ENCODE results near the gene UBASH3B.
"Not testable (repeated sequence)": the region's sequence is repeated elsewhere in the genome, so short reads cannot be mapped to it uniquely, and the experiment has no call there.

Gene UBASH3B

GRCh38 chr11:122813176-122813893 lies 157.8 kb downstream of the UBASH3B start:
- DNase-seq (ENCODE audit: low spot score): no peak

GRCh38 chr11:122813894-122814270 lies 158.4 kb downstream of the UBASH3B start:
- no peak for DNase-seq (ENCODE audit: low spot score)

- DNase-seq (ENCODE audit: low spot score): no peak
These were observed 158.9 kb downstream of the UBASH3B start for GRCh38 chr11:122814401-122814800.

- no peak for DNase-seq (ENCODE audit: low spot score)
These were observed 160.4 kb downstream of the UBASH3B start for GRCh38 chr11:122815900-122816299.

- DNase-seq (ENCODE audit: low spot score): peak; percentile 89
These were observed 161.4 kb downstream of the UBASH3B start for GRCh38 chr11:122816761-122817520.

- DNase-seq (ENCODE audit: low spot score): no peak
These were observed 164.6 kb downstream of the UBASH3B start for GRCh38 chr11:122820158-122820557.

- DNase-seq (ENCODE audit: low spot score): no peak
These were observed 165.6 kb downstream of the UBASH3B start for GRCh38 chr11:122821169-122821568.

- no peak for DNase-seq (ENCODE audit: low spot score)
These were observed 166.7 kb downstream of the UBASH3B start for GRCh38 chr11:122822241-122822640.

GRCh38 chr11:122823564-122823963 lies 168.0 kb downstream of the UBASH3B start:
- no peak for DNase-seq (ENCODE audit: low spot score)

GRCh38 chr11:122829371-122829770 lies 173.8 kb downstream of the UBASH3B start:
- DNase-seq (ENCODE audit: low spot score): not testable (repeated sequence)

GRCh38 chr11:122832297-122832696 lies 176.8 kb downstream of the UBASH3B start:
- not testable (repeated sequence) for DNase-seq (ENCODE audit: low spot score)

GRCh38 chr11:122832721-122833470 lies 177.4 kb downstream of the UBASH3B start:
- no peak for DNase-seq (ENCODE audit: low spot score)

- no peak for DNase-seq (ENCODE audit: low spot score)
These were observed 178.4 kb downstream of the UBASH3B start for GRCh38 chr11:122833846-122834464.

GRCh38 chr11:122836916-122837315 lies 181.4 kb downstream of the UBASH3B start:
- no peak for DNase-seq (ENCODE audit: low spot score)

- no peak for DNase-seq (ENCODE audit: low spot score)
These were observed 182.2 kb downstream of the UBASH3B start for GRCh38 chr11:122837528-122838346.

- DNase-seq (ENCODE audit: low spot score): no peak
These were observed 188.0 kb downstream of the UBASH3B start for GRCh38 chr11:122843281-122844141.

GRCh38 chr11:122847466-122847865 lies 191.9 kb downstream of the UBASH3B start:
- no peak for DNase-seq (ENCODE audit: low spot score)

- DNase-seq (ENCODE audit: low spot score): no peak
These were observed 192.7 kb downstream of the UBASH3B start for GRCh38 chr11:122848186-122848585.

- DNase-seq (ENCODE audit: low spot score): no peak
These were observed 194.6 kb downstream of the UBASH3B start for GRCh38 chr11:122850076-122850631.

- peak; percentile 80 for DNase-seq (ENCODE audit: low spot score)
These were observed 195.9 kb downstream of the UBASH3B start for GRCh38 chr11:122851366-122851966.
